Adrenal gland (tissue), 19 donors: Measurements from ENCODE around the gene CXCL13. TPM values are rescaled to one million over a fixed set of nuclear protein-coding genes. Genes with fewer than 3 reads are reported as not detected.
"Not testable (repeated sequence)": the region's sequence is repeated elsewhere in the genome, so short reads cannot be mapped to it uniquely, and the experiment has no call there.

Source experiments
- DNase-seq, 7 donors: peaks; one replicate each; pipeline ENCODE4 v3.0.0-alpha.2; 2019 to 2020
- H3K27ac ChIP-seq, 5 donors: fragments of 200-600 bp; sonication (generic) in 4 of 5; 1 replicate in 3 of 5; 2 replicates in 2 of 5; pipeline versions ENCODE4 v1.5.1 to v1.8.0; 2016 to 2020; ENCODE audit warnings: mild to moderate bottlenecking in 1 of 5
- H3K27me3 ChIP-seq: fragments of 200-600 bp; 2 replicates; pipeline ENCODE4 v1.8.0; 2021
- H3K36me3 ChIP-seq, 2 donors: fragments of 200-600 bp; replicated peaks in 1 of 2; 1 replicate in 1 of 2; 2 replicates in 1 of 2; pipeline versions ENCODE4 v1.5.1 to v1.8.0; 2018 to 2022
- H3K4me1 ChIP-seq, 2 donors: fragments of 200-600 bp; replicated peaks in 1 of 2; 1 replicate in 1 of 2; 2 replicates in 1 of 2; pipeline versions ENCODE4 v1.5.1 to v1.8.0; 2018 to 2021
- H3K4me3 ChIP-seq, 4 donors: fragments of 200-600 bp; sonication (generic) in 3 of 4; one replicate each; pipeline ENCODE4 v1.5.1; 2016 to 2018
- H3K9me3 ChIP-seq, 3 donors: fragments of 200-600 bp; sonication (generic) in 1 of 3; replicated peaks in 1 of 3; 1 replicate in 2 of 3; 2 replicates in 1 of 3; pipeline versions ENCODE4 v1.5.1 to v1.8.0; 2016 to 2021
- CTCF ChIP-seq, 6 experiments: fragments of 450-650 bp in 4 of 6; fragments of 200-600 bp in 2 of 6; sonication (generic) in 1 of 6; IDR thresholded peaks; 1 replicate in 5 of 6; 2 replicates in 1 of 6; pipeline versions ENCODE4 v1.5.1 to v1.8.0; 2016 to 2021; ENCODE audit warnings: antibody characterized with exemption in 6 of 6, mild to moderate bottlenecking in 2 of 6, moderate library complexity in 1 of 6
- POLR2A ChIP-seq, 2 donors: fragments of 450-650 bp; IDR thresholded peaks; one replicate each; pipeline ENCODE4 v1.6.1; 2017; ENCODE audit warnings: antibody characterized with exemption in 2 of 2, mild to moderate bottlenecking in 2 of 2, moderate library complexity in 1 of 2
- WGBS, 4 donors: extraction: QIAGEN DNeasy Blood & Tissue Kit in 2 of 4; methylation state at CpG; one replicate each; pipeline versions ENCODE4 v1.1.5 to v1.1.7; 2013 to 2017; 5-methylcytosine and 5-hydroxymethylcytosine counted together
- intact Hi-C, 2 donors: fragments of 100-400 bp; cut with DNase I; formaldehyde crosslinking; loops; one replicate each; pipeline versions ENCODE4 v1.14.1 to v1.15.0; 2022 to 2023
- long read RNA-seq, 10 donors: library from polyadenylated mRNA in 3 of 10; unstranded in 2 of 10; stranded (forward) in 1 of 10; transcript quantifications; one replicate each; pipeline ENCODE4 v2.0.0 and lab custom pipeline, GENCODE V29; 2021 to 2026
- polyA plus RNA-seq, 3 donors: library from polyadenylated mRNA; stranded (reverse); fragments of 200-250 nt in 2 of 3; fragments of 350-450 nt in 1 of 3; fragmentation: Illumina TruSeq in 1 of 3; extraction: RNeasy Lipid Tissue Mini Kit (QIAGEN cat#74804) in 1 of 3; gene quantifications; one replicate each; pipeline ENCODE4 v1.2.3, GENCODE V29; 2013 to 2014
- total RNA-seq, 9 donors: library from RNA; depleted of rRNA in 4 of 9; stranded (reverse); fragments of >200 nt in 4 of 9; fragments of 120-200 nt in 1 of 9; fragmentation: NEBNext Ultra II Directional in 1 of 9; extraction: Animal tissue kit (Norgen Biotek cat#: 25700) in 1 of 9; gene quantifications; one replicate each; pipeline versions ENCODE4 v1.1.0 to v1.2.4, GENCODE V29; 2013 to 2023
- donor health status: healthy with polysubstance abuse.
- donor health status: Bipolar disorder and iron deficiency.
- donor health status: DM: yes; HTN: yes; CAD: no.
- donor health status: DM: no; HTN: no; CAD: no.
- donor health status: DM: no; HTN: no; CAD: no.
- donor health status: DM: yes; HTN: yes; CAD: no.

Gene CXCL13
- under 1 TPM in 1 of 9 donors, not detected in 8; 0.39 TPM for total RNA-seq
- polyA plus RNA-seq: under 1 TPM; 0.54 to 0.88 (median 0.62) TPM
- long read RNA-seq, donor 1: 0 reads
- long read RNA-seq, donor 2: 0 reads
- long read RNA-seq, donor 3: 0 reads
- long read RNA-seq, donor 4: 0 reads
- long read RNA-seq, donor 5: 0 reads
- long read RNA-seq, donor 6, partial matches to known transcripts: 1 of 1 reads
- long read RNA-seq, donor 6, other reads (novel, unspliced or antisense): 0 of 1 reads
- long read RNA-seq, donor 7: 0 reads
- long read RNA-seq, donor 8: 0 reads
- long read RNA-seq, donor 9: 0 reads
- long read RNA-seq, donor 10: 0 reads

- no peaks in the 10 kb centered on the region for H3K4me1 ChIP-seq
- H3K27me3 ChIP-seq: no peaks in the 10 kb centered on the region
- H3K9me3 ChIP-seq: no peaks in the 10 kb centered on the region
- H3K27ac ChIP-seq: no peak within 1 kb of the TSS
- no peak within 1 kb of the TSS for H3K4me3 ChIP-seq
- no peaks in the 10 kb centered on the region for H3K36me3 ChIP-seq
- intact Hi-C loops: no loop called here
- DNase-seq: no peak
- no peak for TF ChIP-seq CTCF (IDR thresholded peaks at IDR 0.05)
- no peak for TF ChIP-seq POLR2A (IDR thresholded peaks at IDR 0.05)
- WGBS, 4 donors: 90 to 93% (median 92%) methylated on average over 8 of the region's 8 CpGs
Measured at GRCh38 chr4:77605210-77605902, at the start of gene CXCL13. CXCL13 (plus strand) TSS chr4:77605820; CDS start chr4:77605866, 46 bp downstream.

GRCh38 chr4:77560170-77560569 lies 45.5 kb upstream of the CXCL13 start:
- H3K27ac ChIP-seq: no peak overlapping the region
- H3K4me3 ChIP-seq: no peak overlapping the region
- no peaks in the 10 kb centered on the region for H3K9me3 ChIP-seq
- no peak for DNase-seq
- intact Hi-C loops: no loop called here
- H3K27me3 ChIP-seq: no peaks in the 10 kb centered on the region
- H3K4me1 ChIP-seq: no peaks in the 10 kb centered on the region
- H3K36me3 ChIP-seq: no peaks in the 10 kb centered on the region
- TF ChIP-seq POLR2A (IDR thresholded peaks at IDR 0.05) (no peak), CTCF (IDR thresholded peaks at IDR 0.05) (no peak)
- WGBS, 4 donors: 84 to 95% (median 92%) methylated on average over 1 of the region's 1 CpG

- H3K4me1 ChIP-seq, intact Hi-C loops: not testable (repeated sequence)
- 94 to 100% (median 95%) methylated on average over 3 to 12 of the region's 12 CpGs for WGBS, 4 donors
Measured at GRCh38 chr4:77561720-77562119, 43.9 kb upstream of the CXCL13 start.

GRCh38 chr4:77564231-77564630 lies 41.4 kb upstream of the CXCL13 start:
- no peaks in the 10 kb centered on the region for H3K27me3 ChIP-seq
- WGBS, 4 donors: 39 to 52% (median 40%) methylated on average over 2 of the region's 2 CpGs
- H3K4me1 ChIP-seq: no peaks in the 10 kb centered on the region
- H3K27ac ChIP-seq: peak overlapping the region in 3 of 5 donors; percentile 24 to 83 (median 40)
- no peaks in the 10 kb centered on the region for H3K9me3 ChIP-seq
- intact Hi-C loops: no loop called here
- no peak overlapping the region for H3K4me3 ChIP-seq
- TF ChIP-seq CTCF (IDR thresholded peaks at IDR 0.05) (no peak), POLR2A (IDR thresholded peaks at IDR 0.05) (no peak)
- H3K36me3 ChIP-seq: no peaks in the 10 kb centered on the region
- peak in 6 of 7 donors; percentile 15 to 74 (median 32) for DNase-seq

More at GRCh38 chr4:77561720-77562119, 43.9 kb upstream of the CXCL13 start:
- not testable (repeated sequence) for H3K4me3 ChIP-seq, DNase-seq, H3K36me3 ChIP-seq, H3K27ac ChIP-seq, H3K9me3 ChIP-seq, H3K27me3 ChIP-seq
